Common myeloid progenitor, CD34-positive (primary cell): Measurements from ENCODE around the gene UGGT2.
"Not testable (repeated sequence)": the region's sequence is repeated elsewhere in the genome, so short reads cannot be mapped to it uniquely, and the experiment has no call there.

ENCODE experiments used
- CTCF ChIA-PET: fragments of 350-600 bp; sonication (Branson Sonifier 250); formaldehyde crosslinking; loops from one replicate; lab custom pipeline; 2021; ENCODE audit warnings: antibody characterized with exemption; lab: Charles Lee
- POLR2A ChIA-PET: fragments of 350-600 bp; sonication (Branson Sonifier 250); formaldehyde crosslinking; loops from one replicate; lab custom pipeline; 2021; ENCODE audit warnings: antibody characterized with exemption; lab: Charles Lee
- DNase-seq, 3 donors: peaks; one replicate each; pipeline versions ENCODE4 v3.0.0 to v3.0.0-alpha.2; 2013
- H3K27ac ChIP-seq, 2 experiments: 1 replicate in 1 of 2; 2 replicates in 1 of 2; pipeline ENCODE4 v1.7.0; 2013; ENCODE audit warnings: inconsistent platforms in 2 of 2, low read length in 2 of 2, mild to moderate bottlenecking in 2 of 2, low read depth in 1 of 2, moderate library complexity in 1 of 2; ENCODE audit not compliant: severe bottlenecking in 2 of 2, insufficient read depth in 1 of 2, poor library complexity in 1 of 2
- H3K27me3 ChIP-seq, 5 experiments: replicated peaks in 2 of 5; 1 replicate in 3 of 5; 2 replicates in 2 of 5; pipeline versions ENCODE4 v1.6.1 to v1.7.0; 2013; ENCODE audit warnings: low read length in 4 of 5, mild to moderate bottlenecking in 2 of 5, moderate library complexity in 2 of 5, inconsistent platforms in 1 of 5; ENCODE audit not compliant: insufficient read depth in 5 of 5, control insufficient read depth in 4 of 5
- H3K36me3 ChIP-seq, 4 experiments: 1 replicate in 2 of 4; 2 replicates in 2 of 4; pipeline versions ENCODE4 v1.6.1 to v1.7.0; 2013; ENCODE audit warnings: low read length in 3 of 4, control low read depth in 1 of 4, mild to moderate bottlenecking in 1 of 4; ENCODE audit not compliant: control insufficient read depth in 4 of 4, insufficient read depth in 4 of 4
- H3K4me1 ChIP-seq, 4 experiments: 1 replicate in 3 of 4; 2 replicates in 1 of 4; pipeline versions ENCODE4 v1.6.1 to v1.7.1; 2013; ENCODE audit warnings: low read length in 3 of 4, mild to moderate bottlenecking in 3 of 4, control low read depth in 1 of 4, inconsistent platforms in 1 of 4, moderate library complexity in 1 of 4; ENCODE audit not compliant: control insufficient read depth in 4 of 4, insufficient read depth in 4 of 4; ENCODE audit errors: control extremely low read depth in 1 of 4
- H3K4me3 ChIP-seq, 7 experiments: 1 replicate in 4 of 7; 2 replicates in 3 of 7; pipeline versions ENCODE4 v1.5.1 to v1.7.0; 2013; ENCODE audit warnings: mild to moderate bottlenecking in 7 of 7, low read length in 6 of 7, moderate library complexity in 6 of 7, inconsistent platforms in 2 of 7, low read depth in 2 of 7, control low read depth in 1 of 7; ENCODE audit not compliant: insufficient read depth in 4 of 7, control insufficient read depth in 1 of 7; ENCODE audit errors: extremely low read depth in 1 of 7
- H3K9me3 ChIP-seq, 5 experiments: 1 replicate in 4 of 5; 2 replicates in 1 of 5; pipeline versions ENCODE4 v1.6.1 to v1.7.1; 2013; ENCODE audit warnings: low read length in 4 of 5, mild to moderate bottlenecking in 2 of 5, inconsistent platforms in 1 of 5, low read depth in 1 of 5, moderate library complexity in 1 of 5; ENCODE audit not compliant: control insufficient read depth in 4 of 5, insufficient read depth in 2 of 5; ENCODE audit errors: control extremely low read depth in 1 of 5
- WGBS: methylation state at CpG from one replicate; pipeline ENCODE4 v1.1.5; 2013; ENCODE audit not compliant: insufficient coverage; 5-methylcytosine and 5-hydroxymethylcytosine counted together

The UGGT2 gene

GRCh38 chr13:95793781-95794180, 259.4 kb downstream of the UGGT2 start:
- Histone ChIP-seq H3K9me3 (no peaks in the 10 kb centered on the region), H3K27me3 (no peaks in the 10 kb centered on the region), H3K36me3 (peaks cover 9 to 37% (median 25%) of the 10 kb centered on the region in 4 experiments), H3K4me3 (no peak overlapping the region), H3K4me1 (no peaks in the 10 kb centered on the region), H3K27ac (no peak overlapping the region)
- ChIA-PET CTCF (no interaction called here), POLR2A (no interaction called here)
- WGBS = no CpG with 5 or more reads among the region's 3 CpGs
- DNase-seq = no peak

GRCh38 chr13:95793018-95793555, 260.1 kb downstream of the UGGT2 start:
- Histone ChIP-seq H3K4me3 (no peak overlapping the region), H3K9me3 (no peaks in the 10 kb centered on the region), H3K27ac (no peak overlapping the region), H3K36me3 (peaks cover 13 to 42% (median 28%) of the 10 kb centered on the region in 4 experiments), H3K4me1 (no peaks in the 10 kb centered on the region), H3K27me3 (no peaks in the 10 kb centered on the region)
- 97% methylated on average over 3 of the region's 3 CpGs for WGBS
- CTCF ChIA-PET = no interaction called here
- DNase-seq = no peak
- POLR2A ChIA-PET = no interaction called here

GRCh38 chr13:95791084-95791722, 262.0 kb downstream of the UGGT2 start:
- 100% methylated on average over 3 of the region's 7 CpGs for WGBS

GRCh38 chr13:95789315-95789714, 263.9 kb downstream of the UGGT2 start:
- POLR2A ChIA-PET, H3K27ac ChIP-seq, DNase-seq, H3K9me3 ChIP-seq, H3K27me3 ChIP-seq, H3K4me1 ChIP-seq, H3K4me3 ChIP-seq: not testable (repeated sequence)
- peaks cover 21 to 51% (median 37%) of the 10 kb centered on the region in 4 experiments for H3K36me3 ChIP-seq
- CTCF ChIA-PET = interaction anchor here (0.8 to 2.2 kb wide), 3 partner anchors 44 to 165 kb away, joined by 3 to 6 read pairs (median 3); no protein-coding TSS in a partner anchor

More at GRCh38 chr13:95791084-95791722, 262.0 kb downstream of the UGGT2 start:
- H3K4me1 ChIP-seq = no peaks in the 10 kb centered on the region
- POLR2A ChIA-PET = no interaction called here
- peaks cover 20 to 51% (median 37%) of the 10 kb centered on the region in 4 experiments for H3K36me3 ChIP-seq
- H3K4me3 ChIP-seq = no peak overlapping the region
- H3K27ac ChIP-seq = no peak overlapping the region
- no peaks in the 10 kb centered on the region for H3K9me3 ChIP-seq
- no peaks in the 10 kb centered on the region for H3K27me3 ChIP-seq
- DNase-seq = no peak
- CTCF ChIA-PET = interaction anchor here (1.1 to 1.7 kb wide), 2 partner anchors 14 to 22 kb away, joined by 3 to 7 read pairs; no protein-coding TSS in a partner anchor

GRCh38 chr13:95788100-95788463, 265.1 kb downstream of the UGGT2 start:
- Histone ChIP-seq H3K27me3 (no peaks in the 10 kb centered on the region), H3K4me3 (no peak overlapping the region), H3K9me3 (no peaks in the 10 kb centered on the region), H3K4me1 (no peaks in the 10 kb centered on the region), H3K27ac (no peak overlapping the region), H3K36me3 (peaks cover 19 to 49% (median 35%) of the 10 kb centered on the region in 4 experiments)
- 78% methylated on average over 1 of the region's 2 CpGs for WGBS
- DNase-seq = no peak
- ChIA-PET POLR2A (no interaction called here), CTCF (interaction anchor here (2.2 kb wide), 1 partner anchor 45 kb away, joined by 6 read pairs; no protein-coding TSS in a partner anchor)

- Histone ChIP-seq H3K4me3 (no peak overlapping the region), H3K27ac (no peak overlapping the region), H3K36me3 (peaks cover 19 to 43% (median 33%) of the 10 kb centered on the region in 4 experiments), H3K27me3 (no peaks in the 10 kb centered on the region), H3K9me3 (no peaks in the 10 kb centered on the region), H3K4me1 (no peaks in the 10 kb centered on the region)
- ChIA-PET CTCF (interaction anchor here (2.2 kb wide), 1 partner anchor 46 kb away, joined by 6 read pairs; no protein-coding TSS in a partner anchor), POLR2A (no interaction called here)
- 100% methylated on average over 1 of the region's 1 CpG for WGBS
- no peak for DNase-seq
These were observed 265.7 kb downstream of the UGGT2 start for GRCh38 chr13:95787356-95788099.

GRCh38 chr13:95784900-95785290, 268.3 kb downstream of the UGGT2 start:
- no peak overlapping the region for H3K27ac ChIP-seq
- DNase-seq = peak in 1 of 3 donors; percentile 13
- POLR2A ChIA-PET = interaction anchor here (0.6 kb wide), 1 partner anchor 15 kb away, joined by 3 read pairs; no protein-coding TSS in a partner anchor
- H3K27me3 ChIP-seq = no peaks in the 10 kb centered on the region
- no peaks in the 10 kb centered on the region for H3K4me1 ChIP-seq
- CTCF ChIA-PET = no interaction called here
- peaks cover 20 to 40% (median 25%) of the 10 kb centered on the region in 4 experiments for H3K36me3 ChIP-seq
- no peaks in the 10 kb centered on the region for H3K9me3 ChIP-seq
- no peak overlapping the region for H3K4me3 ChIP-seq
- WGBS = 100% methylated on average over 1 of the region's 3 CpGs
